Esophagus squamous epithelium (tissue), 4 donors: Measurements from ENCODE around the gene EHD4.

Source experiments
- POLR2A ChIP-seq, 4 donors: fragments of 450-650 bp; IDR thresholded peaks; one replicate each; pipeline ENCODE4 v1.6.1; 2017; ENCODE audit warnings: antibody characterized with exemption in 4 of 4, mild to moderate bottlenecking in 4 of 4, moderate library complexity in 3 of 4
- TF ChIP-seq, protein P1 (sequence below), 6 experiments: fragments of 450-650 bp in 4 of 6; fragments of 200-600 bp in 2 of 6; sonication (generic) in 2 of 6; IDR thresholded peaks; one replicate each; pipeline ENCODE4 v1.5.1; 2016 to 2019; ENCODE audit warnings: antibody characterized with exemption in 6 of 6, mild to moderate bottlenecking in 4 of 6, moderate library complexity in 4 of 6

DNA sequence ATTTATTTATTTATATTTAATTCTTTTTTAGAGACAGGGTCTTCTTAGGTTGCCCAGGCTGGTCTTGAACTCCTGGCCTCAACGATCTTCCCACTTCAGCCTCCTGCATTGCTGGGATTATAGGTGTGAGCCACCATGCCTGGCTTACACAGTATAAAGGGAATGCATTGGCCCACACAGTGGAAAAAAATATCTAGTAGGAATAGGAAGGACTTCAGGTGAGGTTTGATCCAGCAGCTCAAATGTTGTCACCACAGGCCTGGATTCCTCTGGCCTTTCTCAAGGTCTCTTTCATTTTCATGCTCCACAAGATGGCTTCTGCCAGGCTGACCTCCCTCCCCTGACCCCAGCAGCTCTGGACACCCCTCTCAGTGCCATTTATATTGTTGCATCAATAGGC is 76.4 kb downstream of the EHD4 start:
- no peak for TF ChIP-seq POLR2A (IDR thresholded peaks at IDR 0.05)
- TF ChIP-seq, protein P1, sequence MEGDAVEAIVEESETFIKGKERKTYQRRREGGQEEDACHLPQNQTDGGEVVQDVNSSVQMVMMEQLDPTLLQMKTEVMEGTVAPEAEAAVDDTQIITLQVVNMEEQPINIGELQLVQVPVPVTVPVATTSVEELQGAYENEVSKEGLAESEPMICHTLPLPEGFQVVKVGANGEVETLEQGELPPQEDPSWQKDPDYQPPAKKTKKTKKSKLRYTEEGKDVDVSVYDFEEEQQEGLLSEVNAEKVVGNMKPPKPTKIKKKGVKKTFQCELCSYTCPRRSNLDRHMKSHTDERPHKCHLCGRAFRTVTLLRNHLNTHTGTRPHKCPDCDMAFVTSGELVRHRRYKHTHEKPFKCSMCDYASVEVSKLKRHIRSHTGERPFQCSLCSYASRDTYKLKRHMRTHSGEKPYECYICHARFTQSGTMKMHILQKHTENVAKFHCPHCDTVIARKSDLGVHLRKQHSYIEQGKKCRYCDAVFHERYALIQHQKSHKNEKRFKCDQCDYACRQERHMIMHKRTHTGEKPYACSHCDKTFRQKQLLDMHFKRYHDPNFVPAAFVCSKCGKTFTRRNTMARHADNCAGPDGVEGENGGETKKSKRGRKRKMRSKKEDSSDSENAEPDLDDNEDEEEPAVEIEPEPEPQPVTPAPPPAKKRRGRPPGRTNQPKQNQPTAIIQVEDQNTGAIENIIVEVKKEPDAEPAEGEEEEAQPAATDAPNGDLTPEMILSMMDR (IDR thresholded peaks at IDR 0.05), result no peak
